Parathyroid adenoma (tissue), 2 donors: Measurements from ENCODE around the gene GIPC2.

Source experiments
- H2AFZ ChIP-seq: fragments of 300-600 bp; sonication (generic); one replicate; pipeline ENCODE4 v1.7.0; 2017; ENCODE audit warnings: antibody characterized with exemption, mild to moderate bottlenecking
- H3K27ac ChIP-seq: fragments of 300-600 bp; sonication (generic); one replicate; pipeline ENCODE4 v1.7.0; 2017
- H3K27me3 ChIP-seq: fragments of 300-600 bp; sonication (generic); one replicate; pipeline ENCODE4 v1.7.0; 2017; ENCODE audit warnings: low read length; ENCODE audit not compliant: control insufficient read depth, insufficient read depth
- H3K36me3 ChIP-seq: fragments of 300-600 bp; sonication (generic); one replicate; pipeline ENCODE4 v1.7.0; 2017; ENCODE audit warnings: low read length; ENCODE audit not compliant: control insufficient read depth, insufficient read depth
- H3K4me1 ChIP-seq: fragments of 300-600 bp; sonication (generic); one replicate; pipeline ENCODE4 v1.7.0; 2017; ENCODE audit warnings: control low read depth
- H3K4me2 ChIP-seq: fragments of 300-600 bp; sonication (generic); one replicate; pipeline ENCODE4 v1.7.0; 2017; ENCODE audit warnings: low read length
- H3K4me3 ChIP-seq: fragments of 300-600 bp; sonication (generic); one replicate; pipeline ENCODE4 v1.7.0; 2017; ENCODE audit warnings: low read depth, low read length
- H3K79me2 ChIP-seq: fragments of 300-600 bp; sonication (generic); one replicate; pipeline ENCODE4 v1.7.0; 2017; ENCODE audit warnings: control low read depth
- H3K9ac ChIP-seq: fragments of 300-600 bp; sonication (generic); one replicate; pipeline ENCODE4 v1.7.0; 2017; ENCODE audit warnings: mild to moderate bottlenecking
- H3K9me3 ChIP-seq: fragments of 300-600 bp; sonication (generic); one replicate; pipeline ENCODE4 v1.7.0; 2017; ENCODE audit warnings: low read length; ENCODE audit not compliant: control insufficient read depth
- CTCF ChIP-seq: fragments of 300-600 bp; sonication (generic); IDR thresholded peaks from one replicate; pipeline ENCODE4 v1.7.0; 2017; ENCODE audit warnings: antibody characterized with exemption, mild to moderate bottlenecking
- donor health status: primary hyperparathyroidism.

Gene GIPC2

GRCh38 chr1:78035121-78035520 lies 10.6 kb upstream of the GIPC2 start:
- H3K4me3 ChIP-seq, result no peak overlapping the region
- no peak for TF ChIP-seq CTCF
- H3K27me3 ChIP-seq, result no peaks in the 10 kb centered on the region
- H3K4me2 ChIP-seq, result no peak overlapping the region
- H3K9me3 ChIP-seq, result no peaks in the 10 kb centered on the region
- H3K4me1 ChIP-seq, result no peaks in the 10 kb centered on the region
- H3K36me3 ChIP-seq, result no peaks in the 10 kb centered on the region
- H2AFZ ChIP-seq, result no peak overlapping the region
- H3K27ac ChIP-seq, result no peak overlapping the region
- no peak overlapping the region for H3K9ac ChIP-seq
- H3K79me2 ChIP-seq, result no peaks in the 10 kb centered on the region

- Histone ChIP-seq H3K36me3 (no peaks in the 10 kb centered on the region), H3K9me3 (no peaks in the 10 kb centered on the region), H3K4me2 (no peak overlapping the region), H3K9ac (no peak overlapping the region), H3K27me3 (no peaks in the 10 kb centered on the region), H3K4me3 (no peak overlapping the region), H3K79me2 (no peaks in the 10 kb centered on the region), H3K27ac (no peak overlapping the region), H2AFZ (no peak overlapping the region), H3K4me1 (no peaks in the 10 kb centered on the region)
- no peak for TF ChIP-seq CTCF
Observed at GRCh38 chr1:78036450-78036849, 9.3 kb upstream of the GIPC2 start.

GRCh38 chr1:78038071-78038470 lies 7.7 kb upstream of the GIPC2 start:
- Histone ChIP-seq H3K4me3 (no peak overlapping the region), H3K36me3 (no peaks in the 10 kb centered on the region), H3K4me2 (no peak overlapping the region), H3K9me3 (no peaks in the 10 kb centered on the region), H3K27ac (no peak overlapping the region), H3K27me3 (no peaks in the 10 kb centered on the region), H2AFZ (no peak overlapping the region), H3K4me1 (no peaks in the 10 kb centered on the region), H3K9ac (no peak overlapping the region), H3K79me2 (no peaks in the 10 kb centered on the region)
- no peak for TF ChIP-seq CTCF

GRCh38 chr1:78038491-78038939 lies 7.3 kb upstream of the GIPC2 start:
- H3K9me3 ChIP-seq, result no peaks in the 10 kb centered on the region
- no peak overlapping the region for H3K4me2 ChIP-seq
- H2AFZ ChIP-seq, result no peak overlapping the region

More at GRCh38 chr1:78038491-78038939, 7.3 kb upstream of the GIPC2 start:
- no peaks in the 10 kb centered on the region for H3K36me3 ChIP-seq
- no peak overlapping the region for H3K9ac ChIP-seq
- H3K79me2 ChIP-seq, result no peaks in the 10 kb centered on the region
- no peak overlapping the region for H3K27ac ChIP-seq
- no peak overlapping the region for H3K4me3 ChIP-seq
- no peak for TF ChIP-seq CTCF
- no peaks in the 10 kb centered on the region for H3K4me1 ChIP-seq
- no peaks in the 10 kb centered on the region for H3K27me3 ChIP-seq
